NCI-H82 (cell line): ENCODE results near the gene SPRYD3.

Experiments used
- DNase-seq: peaks from one replicate; lab custom pipeline; 2025; lab: John Stamatoyannopoulos, UW

SPRYD3 gene

GRCh38 chr12:53025250-53025649 is 53.9 kb downstream of the SPRYD3 start:
- DNase-seq = no peak

DNA sequence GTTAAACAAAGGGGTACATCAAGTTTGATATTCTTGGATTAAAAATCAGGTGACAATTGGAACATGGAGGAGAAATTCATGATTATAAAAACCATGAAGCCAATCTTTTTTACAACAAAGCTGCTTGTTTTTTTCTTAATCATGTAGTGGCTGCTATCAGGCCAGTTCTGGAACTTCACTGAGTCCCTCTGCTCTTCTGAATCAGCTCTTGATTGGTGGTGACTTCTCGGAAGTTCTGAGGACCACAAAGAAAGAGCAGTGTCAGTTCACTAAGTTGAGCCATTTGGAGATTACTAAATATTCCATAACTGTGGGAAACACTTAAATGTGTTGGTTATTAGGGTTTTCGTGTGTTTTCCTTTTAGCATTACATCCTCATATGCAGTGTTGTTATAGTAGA is 64.5 kb downstream of the SPRYD3 start:
- no peak for DNase-seq
